Activated CD8-positive, alpha-beta T cell treated with anti-CD3 and anti-CD28 coated beads, Interleukin-2, amount 10 ng/mL, durations not matched to agents 7 days and 5 days (primary cell): ENCODE measurements around the gene GALNT7. TPM values are rescaled to one million over a fixed set of nuclear protein-coding genes. Genes with fewer than 3 reads are reported as not detected.
A peak's percentile ranks its signal among the peaks of the same experiment; 100 is the strongest.

Source experiments
- ATAC-seq: fragments of 150-1000 bp; cut with Tn5 transposase; one replicate; pipeline ENCODE4 v1.10.0; 2021; ENCODE audit warnings: moderate library complexity
- CTCF ChIA-PET: fragments of 350-600 bp; sonication (Branson Sonifier 250); formaldehyde crosslinking; loops from one replicate; lab custom pipeline; 2021; ENCODE audit warnings: antibody characterized with exemption; lab: Charles Lee
- POLR2A ChIA-PET: fragments of 350-600 bp; sonication (Branson Sonifier 250); formaldehyde crosslinking; loops from one replicate; lab custom pipeline; 2021; ENCODE audit warnings: antibody characterized with exemption; lab: Charles Lee
- DNase-seq: peaks from one replicate; pipeline ENCODE4 v3.0.0-alpha.2; 2020
- H3K27ac Mint-ChIP-seq: one replicate; pipeline ENCODE4 v1.8.0; 2021; ENCODE audit warnings: mild to moderate bottlenecking, mixed read lengths
- H3K27me3 Mint-ChIP-seq: one replicate; pipeline ENCODE4 v1.8.0; 2021; ENCODE audit warnings: low read depth, mixed read lengths
- H3K36me3 Mint-ChIP-seq: one replicate; pipeline ENCODE4 v1.8.0; 2021; ENCODE audit warnings: low read depth, mixed read lengths
- H3K4me1 Mint-ChIP-seq: one replicate; pipeline ENCODE4 v1.8.0; 2021; ENCODE audit warnings: low read depth, mixed read lengths
- H3K4me3 Mint-ChIP-seq: one replicate; pipeline ENCODE4 v1.8.0; 2021; ENCODE audit warnings: mild to moderate bottlenecking, mixed read lengths
- H3K9me3 Mint-ChIP-seq: one replicate; pipeline ENCODE4 v1.8.0; 2022; ENCODE audit warnings: mixed read lengths; ENCODE audit not compliant: insufficient read depth
- total RNA-seq, 2 experiments: library from RNA; stranded (reverse); gene quantifications; one replicate each; pipeline ENCODE4 v1.2.3, GENCODE V29; 2021

GALNT7 gene
- total RNA-seq, 2 experiments from 2014 or later, result 16.2 to 16.7 TPM

DNA sequence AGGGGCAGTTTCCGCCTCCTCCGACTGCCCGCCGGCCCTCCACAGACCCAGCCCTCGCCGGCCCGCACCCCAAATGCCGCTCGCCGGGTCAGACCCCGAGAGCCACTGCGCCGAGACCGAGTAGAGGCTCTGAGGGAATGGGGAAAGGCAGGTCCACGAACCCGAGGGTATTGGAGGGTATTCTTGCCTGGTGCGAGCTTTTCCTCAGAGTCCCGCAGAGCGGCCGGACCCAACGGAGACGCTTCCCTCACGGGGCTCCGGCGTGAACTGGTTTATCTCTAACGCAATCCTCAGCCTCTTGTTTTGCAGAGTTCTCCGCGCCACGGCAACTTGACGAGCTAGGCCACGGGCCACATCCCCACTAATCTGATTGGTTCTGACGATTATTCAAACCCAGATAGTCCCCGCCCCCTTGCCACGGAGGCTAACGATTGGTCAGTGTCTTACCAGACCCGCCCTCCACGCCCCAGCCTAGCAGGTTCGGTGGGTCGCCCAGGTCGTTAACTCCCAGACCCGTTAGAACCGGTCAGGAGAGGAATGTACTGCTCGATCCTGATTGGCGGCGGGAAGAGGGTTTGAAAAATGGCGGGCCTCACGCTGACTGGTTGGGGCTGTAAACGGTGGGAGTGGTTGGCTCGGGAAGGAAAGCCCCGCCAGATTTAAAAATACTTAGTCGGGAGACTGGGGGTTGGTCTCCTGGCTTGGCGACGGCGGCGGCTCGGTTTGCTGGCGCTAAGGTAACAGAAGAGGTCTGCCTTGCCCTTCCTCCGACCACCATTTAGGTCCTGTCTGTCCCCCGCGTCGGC, 165.7 kb downstream of the GALNT7 start, which contains the start of gene HMGB2:
Gene HMGB2 (minus strand): TSS at position 274 of the 806 bp plus-strand sequence. CDS start 709 bp downstream, outside the sequence.
- Mint-ChIP-seq H3K36me3 (peaks cover 43% of the 10 kb centered on the region), H3K27me3 (no peaks in the 10 kb centered on the region), H3K9me3 (no peaks in the 10 kb centered on the region), H3K27ac (peak within 1 kb of the TSS; percentile 98), H3K4me1 (peaks cover 38% of the 10 kb centered on the region), H3K4me3 (peak within 1 kb of the TSS; percentile 97)
- peak; percentile 100 for DNase-seq
- POLR2A ChIA-PET, result interaction anchor here (0.6 to 8.4 kb wide), 18 partner anchors 9 to 1166 kb away, joined by 3 to 329 read pairs (median 6); partner anchors contain the start of genes GALNT7 and SAP30
- ATAC-seq, result peak; percentile 95
- CTCF ChIA-PET, result interaction anchor here (0.6 to 6.0 kb wide), 10 partner anchors 13 to 86 kb away, joined by 3 to 48 read pairs (median 6); partner anchors contain the start of gene SAP30

DNA sequence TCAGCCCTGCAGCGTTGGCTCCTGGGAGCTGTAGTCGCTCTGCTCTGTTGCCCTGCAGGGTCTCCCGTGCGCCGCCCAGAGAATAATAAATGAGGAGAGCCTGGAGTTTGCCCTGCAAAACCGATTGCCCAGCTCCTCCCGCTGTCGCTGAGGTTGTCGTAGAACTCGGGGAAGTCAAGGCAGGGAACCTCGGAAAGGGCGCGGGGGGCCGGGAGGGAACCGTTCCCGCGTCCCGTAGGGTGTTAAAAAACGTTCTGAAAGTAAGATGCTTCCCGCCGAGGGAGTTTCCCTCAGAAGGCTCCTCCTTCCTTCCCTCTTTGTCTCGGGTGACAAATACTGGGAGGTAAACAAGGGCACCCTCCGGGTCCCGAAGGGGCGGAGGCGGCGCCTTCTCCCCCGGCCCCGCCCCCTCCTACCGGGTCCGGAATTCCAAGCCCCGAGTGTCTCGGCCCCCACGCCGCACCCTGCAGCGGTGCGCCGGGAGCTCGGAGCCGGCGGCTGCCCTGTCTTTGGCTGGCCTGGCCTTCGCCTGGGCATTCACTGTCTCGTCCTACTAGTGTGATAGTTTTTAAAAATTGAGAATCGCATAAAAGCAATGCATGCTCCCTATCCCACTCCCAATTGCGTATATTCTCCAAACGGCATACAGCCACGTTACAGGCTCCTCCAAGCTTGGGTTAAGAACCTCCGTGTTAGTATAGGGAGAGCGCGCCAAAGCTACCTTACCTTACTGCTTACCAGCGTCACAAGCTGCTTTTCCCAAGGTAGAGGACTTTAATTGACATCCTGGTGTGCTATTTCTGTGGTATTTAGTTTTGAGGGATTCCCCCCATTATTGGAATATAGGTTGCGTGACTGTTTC, 166.5 kb downstream of the GALNT7 start:
- Mint-ChIP-seq H3K9me3 (no peaks in the 10 kb centered on the region), H3K27ac (peak overlapping the region; percentile 97), H3K27me3 (no peaks in the 10 kb centered on the region), H3K4me1 (peaks cover 32% of the 10 kb centered on the region), H3K4me3 (peak overlapping the region; percentile 97), H3K36me3 (peaks cover 35% of the 10 kb centered on the region)
- DNase-seq (peak; percentile 70), ATAC-seq (peak; percentile 17)
- POLR2A ChIA-PET, result interaction anchor here (0.7 to 8.4 kb wide), 15 partner anchors 10 to 167 kb away, joined by 3 to 329 read pairs (median 7); partner anchors contain the start of genes GALNT7 and SAP30
- CTCF ChIA-PET, result interaction anchor here (0.6 to 6.0 kb wide), 8 partner anchors 13 to 85 kb away, joined by 3 to 48 read pairs (median 6); partner anchors contain the start of gene SAP30

DNA sequence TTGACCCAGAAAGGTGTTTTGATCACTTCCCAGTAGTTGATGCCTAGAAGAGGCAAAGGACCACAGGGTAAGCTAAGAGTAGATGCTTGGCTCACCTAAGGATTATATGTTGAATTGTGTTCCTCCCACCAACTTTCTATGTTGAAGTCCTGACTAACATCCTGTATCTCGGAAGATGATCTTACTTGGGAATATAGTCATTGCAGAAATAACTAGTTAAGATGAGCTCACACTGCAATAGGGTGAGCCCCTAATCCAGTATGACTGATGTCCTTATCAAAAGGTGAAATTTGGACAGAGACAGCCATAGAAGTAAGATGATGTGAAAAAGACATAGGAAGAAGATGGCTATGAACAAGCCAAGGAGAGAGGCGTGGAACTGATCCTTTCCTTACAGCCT, 168.9 kb downstream of the GALNT7 start:
- H3K27me3 Mint-ChIP-seq, result peaks cover 5% of the 10 kb centered on the region
- H3K4me3 Mint-ChIP-seq, result no peak overlapping the region
- H3K27ac Mint-ChIP-seq, result no peak overlapping the region
- H3K36me3 Mint-ChIP-seq, result peaks cover 17% of the 10 kb centered on the region
- CTCF ChIA-PET, result interaction anchor here (1.1 to 6.0 kb wide), 4 partner anchors 18 to 36 kb away, joined by 3 to 48 read pairs (median 4); partner anchors contain the start of gene SAP30
- DNase-seq, result no peak
- peaks cover 19% of the 10 kb centered on the region for H3K4me1 Mint-ChIP-seq
- POLR2A ChIA-PET, result interaction anchor here (8.4 kb wide), 1 partner anchor 34 kb away, joined by 329 read pairs; the partner anchor contains the start of gene SAP30
- no peaks in the 10 kb centered on the region for H3K9me3 Mint-ChIP-seq
- ATAC-seq, result no peak

DNA sequence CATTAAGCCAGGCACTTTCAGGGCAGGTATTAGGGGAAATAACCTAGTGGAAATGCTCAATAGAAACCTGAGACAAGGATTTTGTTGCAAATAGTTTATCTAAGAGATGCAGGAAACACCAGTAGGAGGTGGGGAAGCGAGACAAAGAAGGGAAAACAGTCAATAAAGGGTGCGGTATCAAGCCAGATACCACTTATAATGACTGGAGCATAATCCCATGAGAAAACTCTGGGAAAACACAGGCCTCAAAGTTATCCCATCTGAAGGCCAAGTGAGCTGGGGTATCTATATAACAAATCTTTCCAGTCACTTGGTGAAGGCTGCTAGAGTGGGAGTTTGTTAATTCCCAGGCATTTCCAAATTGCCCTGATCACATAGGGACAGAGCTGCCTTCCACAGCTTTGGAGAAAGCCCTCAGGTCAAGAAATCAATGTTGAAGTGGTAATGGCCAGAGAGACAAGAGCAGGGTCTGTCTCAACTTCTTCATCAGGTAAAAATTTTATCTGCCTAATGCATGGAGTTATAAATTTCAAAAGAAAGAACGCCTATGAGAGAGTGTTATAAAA, 175.3 kb downstream of the GALNT7 start:
- ChIA-PET POLR2A (interaction anchor here (0.7 kb wide), 1 partner anchor 15 kb away, joined by 3 read pairs; no protein-coding TSS in a partner anchor), CTCF (interaction anchor here (1.4 kb wide), 1 partner anchor 10 kb away, joined by 3 read pairs; no protein-coding TSS in a partner anchor)
- H3K9me3 Mint-ChIP-seq, result no peaks in the 10 kb centered on the region
- no peak overlapping the region for H3K4me3 Mint-ChIP-seq
- no peaks in the 10 kb centered on the region for H3K36me3 Mint-ChIP-seq
- H3K4me1 Mint-ChIP-seq, result peaks cover 2% of the 10 kb centered on the region
- ATAC-seq, result no peak
- peaks cover 13% of the 10 kb centered on the region for H3K27me3 Mint-ChIP-seq
- DNase-seq, result no peak
- no peak overlapping the region for H3K27ac Mint-ChIP-seq

DNA sequence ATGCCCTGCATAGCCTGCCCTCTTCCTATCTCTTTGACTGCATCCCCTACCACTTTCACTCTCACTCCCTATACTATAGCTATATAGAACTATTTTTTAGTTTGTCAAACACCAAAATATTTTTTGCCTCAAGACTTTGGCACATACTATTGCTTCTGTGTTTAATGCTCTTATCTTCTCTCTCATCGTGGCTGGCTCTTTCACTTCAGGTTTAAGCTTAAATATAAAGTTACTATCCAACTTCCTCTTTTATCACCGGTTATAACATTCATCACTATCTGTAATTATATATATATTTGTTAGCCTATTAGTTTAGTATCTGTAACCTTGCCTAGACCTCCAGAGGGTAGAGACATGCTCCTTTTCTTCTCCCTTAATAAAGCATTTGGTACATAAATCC, 177.0 kb downstream of the GALNT7 start:
- H3K9me3 Mint-ChIP-seq, result no peaks in the 10 kb centered on the region
- ATAC-seq, result no peak
- no peak overlapping the region for H3K27ac Mint-ChIP-seq
- DNase-seq, result no peak
- no peak overlapping the region for H3K4me3 Mint-ChIP-seq
- CTCF ChIA-PET, result interaction anchor here (1.0 to 2.7 kb wide), 2 partner anchors 15 to 44 kb away, joined by 4 to 10 read pairs; no protein-coding TSS in a partner anchor
- no peaks in the 10 kb centered on the region for H3K4me1 Mint-ChIP-seq
- POLR2A ChIA-PET, result interaction anchor here (2.1 kb wide), 1 partner anchor 12 kb away, joined by 9 read pairs; the partner anchor contains the start of gene HMGB2
- H3K27me3 Mint-ChIP-seq, result peaks cover 19% of the 10 kb centered on the region
- no peaks in the 10 kb centered on the region for H3K36me3 Mint-ChIP-seq

DNA sequence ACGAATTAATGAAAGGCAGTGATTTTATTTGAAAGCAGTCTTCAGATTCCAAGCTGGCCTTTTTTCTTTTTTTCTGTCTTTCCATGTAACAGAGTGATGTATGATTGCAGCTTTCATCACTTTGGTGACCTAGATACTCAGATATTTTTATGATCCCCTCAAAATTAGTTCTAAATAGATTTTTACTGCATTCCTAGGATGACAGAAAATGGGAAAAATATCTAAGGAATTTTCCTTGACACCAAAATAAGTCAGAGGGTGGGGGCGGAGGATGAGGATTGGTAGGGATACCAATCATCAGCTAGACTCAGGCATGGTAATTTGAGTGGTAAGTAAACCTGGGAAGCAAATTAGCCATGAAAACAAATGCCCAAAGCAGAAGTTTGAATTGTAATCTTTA, 177.5 kb downstream of the GALNT7 start:
- Mint-ChIP-seq H3K36me3 (no peaks in the 10 kb centered on the region), H3K4me1 (no peaks in the 10 kb centered on the region), H3K27ac (no peak overlapping the region), H3K9me3 (no peaks in the 10 kb centered on the region), H3K27me3 (peaks cover 17% of the 10 kb centered on the region), H3K4me3 (no peak overlapping the region)
- DNase-seq, result no peak
- ATAC-seq, result no peak
- CTCF ChIA-PET, result interaction anchor here (2.7 kb wide), 1 partner anchor 44 kb away, joined by 10 read pairs; no protein-coding TSS in a partner anchor
- POLR2A ChIA-PET, result interaction anchor here (2.1 kb wide), 1 partner anchor 12 kb away, joined by 9 read pairs; the partner anchor contains the start of gene HMGB2

DNA sequence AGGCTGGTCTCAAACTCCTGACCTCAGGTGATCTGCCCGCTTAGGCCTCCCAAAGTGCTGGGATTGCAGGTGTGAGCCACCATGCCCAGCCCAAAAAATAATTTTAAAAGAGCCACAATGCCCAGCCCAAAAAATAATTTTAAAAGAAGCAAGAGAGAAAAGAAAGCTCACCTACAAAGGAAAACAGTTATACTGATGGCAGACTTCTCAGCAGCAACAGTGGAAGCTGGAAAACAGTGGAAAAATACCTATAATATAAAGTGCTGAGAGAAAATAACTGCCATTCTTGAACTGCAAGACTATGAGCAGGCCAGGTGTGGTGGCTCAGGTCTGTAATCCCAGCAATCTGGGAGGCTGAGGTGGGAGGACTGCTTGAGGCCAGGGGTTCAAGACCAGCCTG, 178.9 kb downstream of the GALNT7 start:
- CTCF ChIA-PET, result interaction anchor here (0.7 to 2.7 kb wide), 5 partner anchors 9 to 75 kb away, joined by 3 to 10 read pairs (median 4); no protein-coding TSS in a partner anchor
- Mint-ChIP-seq H3K36me3 (no peaks in the 10 kb centered on the region), H3K27ac (no peak overlapping the region), H3K4me1 (no peaks in the 10 kb centered on the region), H3K27me3 (peaks cover 15% of the 10 kb centered on the region), H3K4me3 (no peak overlapping the region), H3K9me3 (no peaks in the 10 kb centered on the region)
- ATAC-seq, result no peak
- no peak for DNase-seq
- POLR2A ChIA-PET, result interaction anchor here (1.1 to 2.1 kb wide), 2 partner anchors 13 to 22 kb away, joined by 3 to 9 read pairs; partner anchors contain the start of gene HMGB2

DNA sequence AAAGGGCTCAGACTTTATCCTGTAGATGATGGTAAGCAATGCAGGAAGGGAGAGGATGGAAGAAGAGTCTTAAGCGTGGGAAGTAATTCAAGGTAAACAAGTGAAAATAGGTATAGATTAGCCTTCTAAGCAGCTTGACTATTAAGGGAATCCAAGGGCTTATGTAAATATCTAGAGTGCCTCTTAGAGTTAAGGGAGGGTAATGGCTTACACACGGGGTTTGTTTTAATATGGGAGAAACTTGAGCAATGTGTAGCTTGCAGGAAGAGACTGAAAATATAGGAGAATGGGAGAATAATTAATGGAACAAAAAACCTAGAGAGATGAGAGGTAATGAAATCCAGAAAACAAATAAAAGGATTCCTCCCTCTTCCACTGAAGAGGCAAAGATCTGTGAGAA, 189.3 kb downstream of the GALNT7 start:
- H3K9me3 Mint-ChIP-seq, result no peaks in the 10 kb centered on the region
- POLR2A ChIA-PET, result no interaction called here
- peaks cover 9% of the 10 kb centered on the region for H3K4me1 Mint-ChIP-seq
- no peak for ATAC-seq
- no peak overlapping the region for H3K4me3 Mint-ChIP-seq
- DNase-seq, result no peak
- CTCF ChIA-PET, result interaction anchor here (1.3 to 3.3 kb wide), 2 partner anchors 23 to 39 kb away, joined by 4 to 8 read pairs; partner anchors contain the start of gene HMGB2
- H3K27me3 Mint-ChIP-seq, result peaks cover 11% of the 10 kb centered on the region
- no peak overlapping the region for H3K27ac Mint-ChIP-seq
- H3K36me3 Mint-ChIP-seq, result peaks cover 1% of the 10 kb centered on the region

DNA sequence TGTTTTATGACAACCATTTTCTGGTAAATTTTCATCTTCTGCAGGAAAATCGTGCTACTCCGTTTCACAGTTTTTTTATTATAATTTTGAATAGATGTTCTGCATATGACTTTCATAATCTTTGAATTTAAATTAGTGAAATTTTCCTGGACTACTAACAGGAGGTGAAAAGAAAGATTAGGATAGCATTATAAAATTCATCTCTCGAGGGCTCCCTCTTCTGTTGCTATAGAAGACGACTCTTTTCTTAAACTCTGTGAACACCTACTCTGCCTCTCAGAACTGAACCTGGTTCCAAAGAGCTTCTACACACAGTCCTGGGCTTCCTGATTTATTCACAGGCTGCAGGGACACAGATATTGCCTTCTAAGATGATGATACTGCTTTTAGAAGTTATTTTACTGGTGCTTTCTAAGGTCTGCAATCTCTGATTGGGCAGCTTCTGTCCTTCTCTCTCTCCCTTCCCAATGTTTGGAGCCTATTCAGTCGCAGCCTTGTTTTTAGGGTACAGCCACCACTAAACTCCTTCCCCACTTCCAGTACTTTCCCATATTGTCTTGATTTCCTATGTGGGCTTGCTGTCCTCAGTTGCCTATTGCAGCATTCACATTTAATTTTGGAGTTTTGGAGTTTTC, 192.1 kb downstream of the GALNT7 start:
- peaks cover 3% of the 10 kb centered on the region for H3K27me3 Mint-ChIP-seq
- no peak for ATAC-seq
- H3K4me3 Mint-ChIP-seq, result no peak overlapping the region
- H3K9me3 Mint-ChIP-seq, result no peaks in the 10 kb centered on the region
- no peak for DNase-seq
- peaks cover 3% of the 10 kb centered on the region for H3K36me3 Mint-ChIP-seq
- ChIA-PET CTCF (interaction anchor here (0.8 to 2.7 kb wide), 9 partner anchors 11 to 347 kb away, joined by 3 to 10 read pairs (median 4); no protein-coding TSS in a partner anchor), POLR2A (interaction anchor here (0.6 kb wide), 1 partner anchor 19 kb away, joined by 4 read pairs; no protein-coding TSS in a partner anchor)
- H3K4me1 Mint-ChIP-seq, result peaks cover 16% of the 10 kb centered on the region
- H3K27ac Mint-ChIP-seq, result no peak overlapping the region

DNA sequence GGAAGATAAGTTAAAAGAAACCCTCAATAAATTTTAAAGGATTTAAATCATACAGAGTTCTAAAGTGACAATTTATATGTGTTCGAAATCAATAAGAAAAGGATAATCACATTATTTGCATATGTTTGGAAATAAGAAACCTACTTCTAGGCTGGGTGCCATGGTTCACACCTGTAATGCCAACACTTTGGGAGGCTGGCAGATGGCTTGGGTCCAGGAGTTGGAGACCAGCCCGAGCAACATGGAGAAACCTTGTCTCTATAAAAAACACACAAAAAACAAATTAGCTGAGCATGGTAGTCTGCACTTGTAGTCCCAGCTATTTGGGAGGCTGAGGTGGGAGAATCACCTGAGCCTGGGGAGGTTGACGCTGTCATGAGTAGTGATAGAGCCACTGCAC, 194.1 kb downstream of the GALNT7 start:
- Mint-ChIP-seq H3K36me3 (peaks cover 10% of the 10 kb centered on the region), H3K9me3 (no peaks in the 10 kb centered on the region), H3K27ac (no peak overlapping the region), H3K4me1 (peaks cover 31% of the 10 kb centered on the region), H3K27me3 (peaks cover 3% of the 10 kb centered on the region), H3K4me3 (no peak overlapping the region)
- ChIA-PET POLR2A (interaction anchor here (0.6 kb wide), 1 partner anchor 29 kb away, joined by 3 read pairs; the partner anchor contains the start of gene HMGB2), CTCF (no interaction called here)
- no peak for DNase-seq
- ATAC-seq, result no peak
